ENCODE measurements around the gene FER.

Gene FER

DNA sequence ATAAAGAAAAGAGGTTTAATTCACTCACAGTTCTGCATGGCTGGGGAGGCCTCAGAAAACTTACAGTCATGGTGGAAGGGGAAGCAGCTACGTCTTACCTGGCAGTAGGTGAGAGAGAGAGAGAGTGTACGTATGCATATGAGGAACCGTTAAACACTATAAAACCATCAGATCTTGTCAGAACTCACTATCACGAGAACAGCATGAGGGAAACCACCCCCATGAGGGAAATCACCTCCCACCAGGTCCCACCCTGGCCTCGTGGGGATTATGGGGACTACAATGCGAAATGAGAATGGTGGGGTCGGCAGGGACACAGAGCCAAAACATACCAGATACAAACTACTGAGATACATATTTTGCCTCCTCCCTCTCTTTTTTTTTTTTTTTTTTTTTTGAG is 10.8 kb upstream of the FER start:
- H3K4me2 ChIP-seq (ENCODE audit: low read depth, low read length, poor library complexity, severe bottlenecking): no peak overlapping the region
- H3K9me2 ChIP-seq (replicated peaks; ENCODE audit: insufficient read depth, low read length): no peaks in the 10 kb centered on the region
- no peaks in the 10 kb centered on the region for H3F3A ChIP-seq (ENCODE audit: insufficient read depth)
- H3K9ac ChIP-seq (ENCODE audit: low read length): no peak overlapping the region
- H3K36me3 ChIP-seq (ENCODE audit: low read length): no peaks in the 10 kb centered on the region
- no peak overlapping the region for H2AFZ ChIP-seq (ENCODE audit: low read depth, low read length, severe bottlenecking)
- H4K20me1 ChIP-seq (ENCODE audit: low read depth, low read length): no peaks in the 10 kb centered on the region
- H3K27me3 ChIP-seq (ENCODE audit: low read length): no peaks in the 10 kb centered on the region
- no peak overlapping the region for H3K27ac ChIP-seq (ENCODE audit: low read depth, low read length)
- no peak for TF ChIP-seq EZH2phosphoT487 (conservative IDR thresholded peaks at IDR 0.05; ENCODE audit: low read length)
- TF ChIP-seq, protein P1, sequence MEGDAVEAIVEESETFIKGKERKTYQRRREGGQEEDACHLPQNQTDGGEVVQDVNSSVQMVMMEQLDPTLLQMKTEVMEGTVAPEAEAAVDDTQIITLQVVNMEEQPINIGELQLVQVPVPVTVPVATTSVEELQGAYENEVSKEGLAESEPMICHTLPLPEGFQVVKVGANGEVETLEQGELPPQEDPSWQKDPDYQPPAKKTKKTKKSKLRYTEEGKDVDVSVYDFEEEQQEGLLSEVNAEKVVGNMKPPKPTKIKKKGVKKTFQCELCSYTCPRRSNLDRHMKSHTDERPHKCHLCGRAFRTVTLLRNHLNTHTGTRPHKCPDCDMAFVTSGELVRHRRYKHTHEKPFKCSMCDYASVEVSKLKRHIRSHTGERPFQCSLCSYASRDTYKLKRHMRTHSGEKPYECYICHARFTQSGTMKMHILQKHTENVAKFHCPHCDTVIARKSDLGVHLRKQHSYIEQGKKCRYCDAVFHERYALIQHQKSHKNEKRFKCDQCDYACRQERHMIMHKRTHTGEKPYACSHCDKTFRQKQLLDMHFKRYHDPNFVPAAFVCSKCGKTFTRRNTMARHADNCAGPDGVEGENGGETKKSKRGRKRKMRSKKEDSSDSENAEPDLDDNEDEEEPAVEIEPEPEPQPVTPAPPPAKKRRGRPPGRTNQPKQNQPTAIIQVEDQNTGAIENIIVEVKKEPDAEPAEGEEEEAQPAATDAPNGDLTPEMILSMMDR (IDR thresholded peaks at IDR 0.05; ENCODE audit: insufficient read depth, low read length, poor library complexity, severe bottlenecking): no peak
- no peaks in the 10 kb centered on the region for H3K9me3 ChIP-seq (ENCODE audit: insufficient read depth, low read length)
- no peak overlapping the region for H3K4me3 ChIP-seq (ENCODE audit: insufficient read depth, low read length, poor library complexity, severe bottlenecking)
- H3K79me2 ChIP-seq (ENCODE audit: insufficient read depth, low read length): no peaks in the 10 kb centered on the region

DNA sequence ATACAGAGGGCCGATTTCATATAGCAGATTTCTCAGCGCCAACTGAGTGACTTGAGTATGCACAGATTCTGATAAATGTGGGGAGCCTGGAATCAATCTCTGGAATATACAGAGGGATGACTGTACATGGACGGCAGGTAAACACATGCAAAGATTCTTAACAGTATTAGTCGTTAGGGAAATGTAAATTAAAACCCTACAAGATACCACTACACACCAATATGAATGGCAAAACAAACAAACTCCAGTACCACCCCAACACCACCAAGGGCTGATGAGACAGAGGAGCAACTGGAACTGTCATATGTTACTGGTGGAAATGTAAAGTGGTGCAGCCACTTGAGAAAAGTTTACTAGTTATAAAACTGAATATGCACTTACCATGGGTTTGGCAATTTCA is 8.3 kb upstream of the FER start:
- H3F3A ChIP-seq (ENCODE audit: insufficient read depth): no peaks in the 10 kb centered on the region
- H3K36me3 ChIP-seq (ENCODE audit: low read length): no peaks in the 10 kb centered on the region
- H3K4me2 ChIP-seq (ENCODE audit: low read depth, low read length, poor library complexity, severe bottlenecking): no peak overlapping the region
- no peaks in the 10 kb centered on the region for H3K9me2 ChIP-seq (replicated peaks; ENCODE audit: insufficient read depth, low read length)
- H3K27ac ChIP-seq (ENCODE audit: low read depth, low read length): no peak overlapping the region
- no peaks in the 10 kb centered on the region for H3K9me3 ChIP-seq (ENCODE audit: insufficient read depth, low read length)
- H2AFZ ChIP-seq (ENCODE audit: low read depth, low read length, severe bottlenecking): no peak overlapping the region
- H4K20me1 ChIP-seq (ENCODE audit: low read depth, low read length): no peaks in the 10 kb centered on the region
- no peak for TF ChIP-seq EZH2phosphoT487 (conservative IDR thresholded peaks at IDR 0.05; ENCODE audit: low read length)
- TF ChIP-seq, protein P1 (IDR thresholded peaks at IDR 0.05; ENCODE audit: insufficient read depth, low read length, poor library complexity, severe bottlenecking): no peak
- H3K79me2 ChIP-seq (ENCODE audit: insufficient read depth, low read length): no peaks in the 10 kb centered on the region
- H3K4me3 ChIP-seq (ENCODE audit: insufficient read depth, low read length, poor library complexity, severe bottlenecking): no peak overlapping the region
- no peaks in the 10 kb centered on the region for H3K27me3 ChIP-seq (ENCODE audit: low read length)
- no peak overlapping the region for H3K9ac ChIP-seq (ENCODE audit: low read length)

DNA sequence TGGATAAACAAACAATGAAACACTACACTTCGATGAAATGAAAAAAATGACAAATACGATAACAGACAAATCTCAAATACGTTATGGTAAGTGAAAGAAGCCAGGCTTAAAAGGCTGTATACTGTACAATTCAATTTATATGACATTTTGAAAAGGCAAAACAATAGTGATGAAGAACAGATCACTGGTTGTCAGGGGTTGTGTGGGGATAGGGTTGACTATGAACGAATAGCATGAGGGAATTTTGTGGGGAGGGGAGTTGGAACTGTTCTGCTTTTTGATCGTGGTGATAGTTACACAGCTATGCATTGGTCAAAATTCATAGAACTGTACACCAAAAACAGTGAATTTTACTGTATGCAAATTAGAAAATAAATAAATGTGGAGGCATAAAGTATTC is 7.8 kb upstream of the FER start:
- no peak overlapping the region for H3K27ac ChIP-seq (ENCODE audit: low read depth, low read length)
- no peaks in the 10 kb centered on the region for H4K20me1 ChIP-seq (ENCODE audit: low read depth, low read length)
- H3K36me3 ChIP-seq (ENCODE audit: low read length): no peaks in the 10 kb centered on the region
- no peak overlapping the region for H3K4me2 ChIP-seq (ENCODE audit: low read depth, low read length, poor library complexity, severe bottlenecking)
- TF ChIP-seq EZH2phosphoT487 (conservative IDR thresholded peaks at IDR 0.05; ENCODE audit: low read length): no peak
- TF ChIP-seq, protein P1 (IDR thresholded peaks at IDR 0.05; ENCODE audit: insufficient read depth, low read length, poor library complexity, severe bottlenecking): no peak
- no peak overlapping the region for H3K4me3 ChIP-seq (ENCODE audit: insufficient read depth, low read length, poor library complexity, severe bottlenecking)
- H3K9me3 ChIP-seq (ENCODE audit: insufficient read depth, low read length): no peaks in the 10 kb centered on the region
- H3K9ac ChIP-seq (ENCODE audit: low read length): no peak overlapping the region
- H3F3A ChIP-seq (ENCODE audit: insufficient read depth): no peaks in the 10 kb centered on the region
- H3K9me2 ChIP-seq (replicated peaks; ENCODE audit: insufficient read depth, low read length): no peaks in the 10 kb centered on the region
- H3K27me3 ChIP-seq (ENCODE audit: low read length): no peaks in the 10 kb centered on the region
- H2AFZ ChIP-seq (ENCODE audit: low read depth, low read length, severe bottlenecking): no peak overlapping the region
- no peaks in the 10 kb centered on the region for H3K79me2 ChIP-seq (ENCODE audit: insufficient read depth, low read length)

- no peaks in the 10 kb centered on the region for H3K27me3 ChIP-seq (ENCODE audit: low read length)
- no peaks in the 10 kb centered on the region for H4K20me1 ChIP-seq (ENCODE audit: low read depth, low read length)
- H3K4me3 ChIP-seq (ENCODE audit: insufficient read depth, low read length, poor library complexity, severe bottlenecking): no peak overlapping the region
- H3K9me2 ChIP-seq (replicated peaks; ENCODE audit: insufficient read depth, low read length): no peaks in the 10 kb centered on the region
- no peak overlapping the region for H3K27ac ChIP-seq (ENCODE audit: low read depth, low read length)
- no peaks in the 10 kb centered on the region for H3K79me2 ChIP-seq (ENCODE audit: insufficient read depth, low read length)
- H3K36me3 ChIP-seq (ENCODE audit: low read length): no peaks in the 10 kb centered on the region
- no peak overlapping the region for H3K4me2 ChIP-seq (ENCODE audit: low read depth, low read length, poor library complexity, severe bottlenecking)
- H3F3A ChIP-seq (ENCODE audit: insufficient read depth): no peaks in the 10 kb centered on the region
- H3K9ac ChIP-seq (ENCODE audit: low read length): no peak overlapping the region
- TF ChIP-seq EZH2phosphoT487 (conservative IDR thresholded peaks at IDR 0.05; ENCODE audit: low read length): no peak
- TF ChIP-seq, protein P1 (IDR thresholded peaks at IDR 0.05; ENCODE audit: insufficient read depth, low read length, poor library complexity, severe bottlenecking): no peak
- H2AFZ ChIP-seq (ENCODE audit: low read depth, low read length, severe bottlenecking): no peak overlapping the region
- H3K9me3 ChIP-seq (ENCODE audit: insufficient read depth, low read length): no peaks in the 10 kb centered on the region
These were observed 4.4 kb upstream of the FER start for GRCh38 chr5:108743319-108743718.

Data from SU-DHL-6 (cell line).